Kidney (tissue), 14 donors: ENCODE results near the gene PTPRT. TPM values are rescaled to one million over a fixed set of nuclear protein-coding genes. Genes with fewer than 3 reads are reported as not detected.

Experiments used
- DNase-seq, 5 donors: peaks; one replicate each; pipeline ENCODE4 v3.0.0-alpha.2; 2013 to 2020
- FAIRE-seq: peaks from 2 replicates; lab custom pipeline; 2012; peaks lifted over from hg19 to GRCh38; lab: Jason Lieb, UNC
- H3K27ac ChIP-seq, 2 donors: one replicate each; pipeline ENCODE4 v1.7.0; 2013; ENCODE audit warnings: low read depth in 2 of 2, low read length in 2 of 2, inconsistent platforms in 1 of 2
- H3K27me3 ChIP-seq: one replicate; pipeline ENCODE4 v1.7.1; 2013; ENCODE audit warnings: low read length, inconsistent platforms; ENCODE audit not compliant: control insufficient read depth, insufficient read depth
- H3K36me3 ChIP-seq, 3 donors: one replicate each; pipeline versions ENCODE4 v1.7.0 to v1.7.1; 2013; ENCODE audit warnings: low read length in 3 of 3, control low read depth in 1 of 3, inconsistent platforms in 1 of 3; ENCODE audit not compliant: insufficient read depth in 3 of 3, control insufficient read depth in 2 of 3
- H3K4me1 ChIP-seq, 3 donors: one replicate each; pipeline versions ENCODE4 v1.7.0 to v1.7.1; 2013; ENCODE audit warnings: low read length in 3 of 3, inconsistent platforms in 1 of 3, low read depth in 1 of 3; ENCODE audit not compliant: control insufficient read depth in 2 of 3, insufficient read depth in 2 of 3
- H3K4me3 ChIP-seq, 3 donors: one replicate each; pipeline versions ENCODE4 v1.7.0 to v1.8.1; 2013; ENCODE audit warnings: low read length in 3 of 3, control low read depth in 1 of 3, inconsistent platforms in 1 of 3
- H3K9ac ChIP-seq, 3 donors: one replicate each; pipeline versions ENCODE4 v1.7.0 to v1.7.1; 2013; ENCODE audit warnings: low read length in 3 of 3, control low read depth in 1 of 3, inconsistent platforms in 1 of 3
- H3K9me3 ChIP-seq, 3 donors: one replicate each; pipeline versions ENCODE4 v1.7.0 to v1.7.1; 2013; ENCODE audit warnings: low read length in 3 of 3, control low read depth in 1 of 3, inconsistent platforms in 1 of 3; ENCODE audit not compliant: control insufficient read depth in 2 of 3, insufficient read depth in 1 of 3
- intact Hi-C: fragments of 100-400 bp; cut with DNase I; formaldehyde crosslinking; loops from one replicate; pipeline ENCODE4 v1.11.1; 2022
- polyA plus RNA-seq: library from polyadenylated mRNA; stranded (reverse); fragments of 350-450 nt; fragmentation: Illumina TruSeq; extraction: RNeasy Lipid Tissue Mini Kit (QIAGEN cat#74804); gene quantifications from one replicate; pipeline ENCODE4 v1.2.3, GENCODE V29; 2014; ENCODE audit warnings: low read depth, low replicate concordance; ENCODE audit not compliant: insufficient read depth
- total RNA-seq: library from RNA; stranded (reverse); fragmentation: NEBNext Ultra II Directional; extraction: Animal tissue kit (Norgen Biotek cat#: 25700); gene quantifications from one replicate; pipeline ENCODE4 v1.2.1, GENCODE V29; 2021
- TF ChIP-seq, protein P1 (sequence below): IDR thresholded peaks from 3 replicates; pipeline ENCODE4 v1.5.1; 2012; ENCODE audit warnings: mild to moderate bottlenecking, moderate library complexity, borderline replicate concordance; ENCODE audit not compliant: insufficient read depth; ENCODE audit errors: extremely low read depth
- donor health status: control.
- donor health status: control.
- donor health status: control.
- donor health status: control.
- donor health status: control.
- donor health status: DM: yes; HTN: yes; CAD: no.
- donor health status: Normal renal cell carcinoma (clear cell type).

PTPRT gene
- total and polyA plus RNA-seq, 2 donors from 2014 or later: 0.60 TPM; not detected in 1

DNA sequence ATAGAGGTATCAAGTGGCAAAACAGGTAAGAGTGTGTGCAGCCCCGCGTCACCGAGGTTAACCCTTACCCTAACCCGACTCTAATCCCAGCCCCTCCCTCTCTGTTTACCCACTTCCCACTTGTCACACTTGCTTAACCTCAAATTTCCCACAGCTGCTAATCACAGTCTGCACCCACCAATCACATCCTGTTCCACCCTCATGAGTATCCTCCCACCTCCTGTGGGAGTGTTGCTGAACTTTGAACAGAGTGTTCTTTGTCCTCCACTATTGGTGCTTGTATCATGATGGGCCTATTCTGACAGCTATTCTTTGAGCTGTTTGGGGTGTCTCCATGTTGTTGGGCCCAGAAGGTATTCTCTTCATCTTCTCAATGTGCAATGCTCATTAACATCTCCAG is 487.8 kb downstream of the PTPRT start:
- DNase-seq: peak in 2 of 5 donors; percentile 1 to 29
- Histone ChIP-seq H3K9me3 (no peaks in the 10 kb centered on the region), H3K36me3 (no peaks in the 10 kb centered on the region), H3K27me3 (no peaks in the 10 kb centered on the region), H3K9ac (no peak overlapping the region), H3K27ac (no peak overlapping the region), H3K4me1 (no peaks in the 10 kb centered on the region), H3K4me3 (no peak overlapping the region)
- TF ChIP-seq, protein P1, sequence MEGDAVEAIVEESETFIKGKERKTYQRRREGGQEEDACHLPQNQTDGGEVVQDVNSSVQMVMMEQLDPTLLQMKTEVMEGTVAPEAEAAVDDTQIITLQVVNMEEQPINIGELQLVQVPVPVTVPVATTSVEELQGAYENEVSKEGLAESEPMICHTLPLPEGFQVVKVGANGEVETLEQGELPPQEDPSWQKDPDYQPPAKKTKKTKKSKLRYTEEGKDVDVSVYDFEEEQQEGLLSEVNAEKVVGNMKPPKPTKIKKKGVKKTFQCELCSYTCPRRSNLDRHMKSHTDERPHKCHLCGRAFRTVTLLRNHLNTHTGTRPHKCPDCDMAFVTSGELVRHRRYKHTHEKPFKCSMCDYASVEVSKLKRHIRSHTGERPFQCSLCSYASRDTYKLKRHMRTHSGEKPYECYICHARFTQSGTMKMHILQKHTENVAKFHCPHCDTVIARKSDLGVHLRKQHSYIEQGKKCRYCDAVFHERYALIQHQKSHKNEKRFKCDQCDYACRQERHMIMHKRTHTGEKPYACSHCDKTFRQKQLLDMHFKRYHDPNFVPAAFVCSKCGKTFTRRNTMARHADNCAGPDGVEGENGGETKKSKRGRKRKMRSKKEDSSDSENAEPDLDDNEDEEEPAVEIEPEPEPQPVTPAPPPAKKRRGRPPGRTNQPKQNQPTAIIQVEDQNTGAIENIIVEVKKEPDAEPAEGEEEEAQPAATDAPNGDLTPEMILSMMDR: no peak
- intact Hi-C loops: no loop called here
- FAIRE-seq: no peak

DNA sequence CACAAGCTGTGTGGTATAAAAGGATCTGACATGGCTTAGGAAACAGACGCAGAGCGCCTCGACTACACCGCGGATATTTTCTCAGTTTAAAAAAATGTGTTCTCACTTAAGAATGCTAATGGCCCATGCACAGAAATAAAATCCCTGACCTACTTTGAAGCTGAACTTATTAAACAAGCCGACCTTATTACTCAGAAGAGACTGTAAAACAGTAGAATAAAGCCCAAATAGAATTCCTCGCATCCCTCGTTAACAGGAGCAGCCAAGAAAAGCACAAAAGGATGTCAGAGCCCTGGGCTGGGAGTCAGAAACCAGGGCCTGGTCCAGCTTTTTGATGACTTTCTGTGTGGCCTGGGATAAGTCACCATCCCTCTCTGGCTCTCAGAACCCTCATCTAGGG is 489.3 kb downstream of the PTPRT start:
- FAIRE-seq (no peak), DNase-seq (no peak)
- no peaks in the 10 kb centered on the region for H3K36me3 ChIP-seq
- no peaks in the 10 kb centered on the region for H3K27me3 ChIP-seq
- no peaks in the 10 kb centered on the region for H3K4me1 ChIP-seq
- no peak overlapping the region for H3K27ac ChIP-seq
- TF ChIP-seq, protein P1: no peak
- H3K9ac ChIP-seq: no peak overlapping the region
- no peaks in the 10 kb centered on the region for H3K9me3 ChIP-seq
- intact Hi-C loops: no loop called here
- H3K4me3 ChIP-seq: no peak overlapping the region

DNA sequence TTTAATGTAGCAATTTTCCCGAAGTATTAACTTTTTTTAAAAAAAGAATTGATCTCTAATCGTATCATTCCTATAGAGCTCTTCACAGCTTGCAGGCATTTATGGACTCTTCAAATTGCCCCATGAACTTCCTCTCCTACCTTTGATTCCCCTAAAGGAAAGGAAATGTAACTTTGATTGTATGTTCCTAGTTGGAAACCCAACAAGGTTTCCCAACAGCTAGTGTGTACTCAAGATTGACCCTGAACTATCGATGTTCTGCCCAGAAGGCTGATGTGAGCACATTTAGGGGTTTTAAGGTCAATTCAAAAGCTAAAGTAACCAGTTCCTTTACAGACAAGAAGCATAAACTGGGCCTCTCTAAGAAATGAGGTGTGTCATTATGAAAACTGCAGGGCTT is 491.7 kb downstream of the PTPRT start:
- Histone ChIP-seq H3K36me3 (no peaks in the 10 kb centered on the region), H3K9me3 (no peaks in the 10 kb centered on the region), H3K27me3 (no peaks in the 10 kb centered on the region), H3K4me1 (no peaks in the 10 kb centered on the region), H3K4me3 (no peak overlapping the region), H3K9ac (no peak overlapping the region), H3K27ac (no peak overlapping the region)
- TF ChIP-seq, protein P1: no peak
- FAIRE-seq: no peak
- intact Hi-C loops: no loop called here
- no peak for DNase-seq

GRCh38 chr20:42690842-42691437 is 498.8 kb downstream of the PTPRT start:
- no peaks in the 10 kb centered on the region for H3K4me1 ChIP-seq
- no peak overlapping the region for H3K4me3 ChIP-seq
- H3K9ac ChIP-seq: no peak overlapping the region
- H3K27me3 ChIP-seq: no peaks in the 10 kb centered on the region
- TF ChIP-seq, protein P1: no peak
- H3K27ac ChIP-seq: no peak overlapping the region
- DNase-seq: no peak
- intact Hi-C loops: no loop called here
- no peak for FAIRE-seq
- H3K9me3 ChIP-seq: no peaks in the 10 kb centered on the region
- H3K36me3 ChIP-seq: no peaks in the 10 kb centered on the region
